ENCODE data around the gene XK. TPM values are rescaled to one million over a fixed set of nuclear protein-coding genes. Genes with fewer than 3 reads are reported as not detected.

Gene XK
- polyA plus RNA-seq, 3 donors, result 0.05 TPM; not detected in 2

DNA sequence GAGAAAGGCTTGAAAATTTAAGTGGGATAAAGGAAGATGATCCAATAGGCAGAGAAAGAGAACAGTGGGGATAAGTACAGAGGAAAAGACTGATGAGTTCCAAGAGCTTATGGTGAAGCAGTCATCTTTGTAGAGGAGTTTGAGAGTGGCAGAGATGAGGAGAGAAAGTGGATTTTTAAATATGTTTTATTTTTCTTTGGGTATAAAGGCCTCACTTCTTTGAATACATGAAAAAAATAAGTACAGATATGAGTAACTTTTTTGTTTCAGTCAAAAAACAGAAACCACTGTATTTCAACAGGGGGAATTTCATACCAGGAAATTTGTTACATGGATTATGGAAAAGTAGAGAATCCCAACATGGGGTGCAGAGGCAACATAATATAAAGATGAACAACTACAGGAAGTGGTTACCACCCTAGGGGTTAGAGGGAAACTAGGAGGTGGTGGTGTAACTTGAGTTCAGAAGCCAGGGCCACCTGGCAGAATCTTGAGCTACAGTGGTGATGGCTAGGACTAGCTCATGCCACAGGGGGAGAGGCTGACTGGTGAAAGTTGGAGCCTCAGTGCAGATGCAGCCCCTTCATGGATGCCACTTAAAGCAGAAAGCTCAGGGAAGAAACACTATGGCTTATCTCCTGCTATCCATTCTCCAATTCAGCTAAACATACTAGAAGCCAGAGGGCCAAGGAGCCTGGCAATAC lies 90.8 kb downstream of the XK start:
- peak overlapping the region in 1 of 3 experiments; percentile 27 for H3K4me3 ChIP-seq (replicated peaks in 1 of 3; ENCODE audit: low read depth in 2 of 3, low read length in 3 of 3)
- intact Hi-C loops (cut with micrococcal nuclease), result no loop called here

DNA sequence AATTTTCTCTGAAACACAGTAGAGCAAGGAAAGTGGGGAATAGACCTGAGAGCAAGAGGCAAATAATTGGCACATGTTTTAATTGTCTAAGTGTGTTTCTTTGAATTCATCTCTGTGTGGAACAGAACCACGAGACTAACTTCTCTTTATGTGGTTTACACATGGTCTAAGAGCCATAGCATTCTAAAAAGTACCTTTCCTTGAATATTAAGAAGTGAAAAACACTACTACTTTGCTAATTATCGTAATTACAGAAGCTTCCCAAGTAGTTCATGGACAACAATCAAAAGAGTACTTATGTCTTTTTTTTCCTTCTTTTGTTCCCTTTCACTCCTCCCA lies 91.4 kb downstream of the XK start:
- Mint-ChIP-seq H3K9me3 (peaks cover 0 to 2% (median 0%) of the 10 kb centered on the region in 7 donors), H3K4me3 (peak overlapping the region in 1 of 2 donors; percentile 53), H3K27ac (peak overlapping the region; percentile 46 to 88 (median 73)), H3K36me3 (peaks cover 7 to 12% of the 10 kb centered on the region in 2 donors), H3K27me3 (ENCODE audit: low read depth in 3 of 3) (peaks cover 0 to 3% (median 0%) of the 10 kb centered on the region in 3 donors), H3K4me1 (peaks cover 26% of the 10 kb centered on the region)
- TF ChIP-seq CTCF (IDR thresholded peaks at IDR 0.05), result no peak
- Histone ChIP-seq H3K9ac (ENCODE audit: insufficient read depth, low read length, poor library complexity, severe bottlenecking) (no peak overlapping the region), H3K9me3 (replicated peaks in 1 of 2; ENCODE audit: control insufficient read depth in 1 of 2, insufficient read depth in 1 of 2, low read length in 2 of 2) (no peaks in the 10 kb centered on the region), H3K4me1 (ENCODE audit: control insufficient read depth in 1 of 2, insufficient read depth in 2 of 2, low read length in 2 of 2) (peaks cover 29 to 30% of the 10 kb centered on the region in 2 donors), H3K4me3 (replicated peaks in 1 of 3; ENCODE audit: low read depth in 2 of 3, low read length in 3 of 3) (peak overlapping the region in 1 of 3 experiments; percentile 2), H3K36me3 (replicated peaks in 1 of 2; ENCODE audit: control insufficient read depth in 1 of 2, insufficient read depth in 2 of 2, low read length in 2 of 2) (peaks cover 0 to under 1% of the 10 kb centered on the region in 2 donors), H3K4me2 (replicated peaks; ENCODE audit: extremely low read depth, low read length, poor library complexity, severe bottlenecking) (no peak overlapping the region), H2AFZ (ENCODE audit: insufficient read depth, low read depth, low read length, poor library complexity, severe bottlenecking) (no peak overlapping the region), H3K27ac (ENCODE audit: low read depth in 1 of 2, low read length in 2 of 2) (peak overlapping the region; percentile 62), H3K79me2 (ENCODE audit: insufficient read depth, low read length) (peaks cover 32% of the 10 kb centered on the region), H3K27me3 (ENCODE audit: control insufficient read depth in 2 of 2, insufficient read depth in 2 of 2, low read length in 2 of 2) (no peaks in the 10 kb centered on the region), H4K20me1 (ENCODE audit: insufficient read depth, low read length) (no peaks in the 10 kb centered on the region)
- WGBS (ENCODE audit: insufficient coverage), result no CpG with 5 or more reads among the region's 2 CpGs
- intact Hi-C loops (cut with micrococcal nuclease), result no loop called here
- peak in 1 of 3 donors; percentile 51 for DNase-seq

More for the DNA sequence above, 90.8 kb downstream of the XK start:
- H4K20me1 ChIP-seq (ENCODE audit: insufficient read depth, low read length), result no peaks in the 10 kb centered on the region
- H3K27ac ChIP-seq (ENCODE audit: low read depth in 1 of 2, low read length in 2 of 2), result peak overlapping the region; percentile 62
- Mint-ChIP-seq H3K4me3 (no peak overlapping the region), H3K36me3 (peaks cover 1 to 7% of the 10 kb centered on the region in 2 donors), H3K4me1 (peaks cover 28% of the 10 kb centered on the region), H3K27me3 (ENCODE audit: low read depth in 3 of 3) (peaks cover 0 to 5% (median 0%) of the 10 kb centered on the region in 3 donors), H3K27ac (peak overlapping the region; percentile 46 to 88 (median 52)), H3K9me3 (no peaks in the 10 kb centered on the region)
- peaks cover 29% of the 10 kb centered on the region in 2 donors for H3K4me1 ChIP-seq (ENCODE audit: control insufficient read depth in 1 of 2, insufficient read depth in 2 of 2, low read length in 2 of 2)
- H3K36me3 ChIP-seq (replicated peaks in 1 of 2; ENCODE audit: control insufficient read depth in 1 of 2, insufficient read depth in 2 of 2, low read length in 2 of 2), result no peaks in the 10 kb centered on the region
- no peak overlapping the region for H3K9ac ChIP-seq (ENCODE audit: insufficient read depth, low read length, poor library complexity, severe bottlenecking)
- TF ChIP-seq CTCF (IDR thresholded peaks at IDR 0.05), result no peak
- H3K27me3 ChIP-seq (ENCODE audit: control insufficient read depth in 2 of 2, insufficient read depth in 2 of 2, low read length in 2 of 2), result no peaks in the 10 kb centered on the region
- no peak overlapping the region for H2AFZ ChIP-seq (ENCODE audit: insufficient read depth, low read depth, low read length, poor library complexity, severe bottlenecking)
- no peak for DNase-seq
- peaks cover 27% of the 10 kb centered on the region for H3K79me2 ChIP-seq (ENCODE audit: insufficient read depth, low read length)
- no peaks in the 10 kb centered on the region for H3K9me3 ChIP-seq (replicated peaks in 1 of 2; ENCODE audit: control insufficient read depth in 1 of 2, insufficient read depth in 1 of 2, low read length in 2 of 2)
- peak overlapping the region; percentile 26 for H3K4me2 ChIP-seq (replicated peaks; ENCODE audit: extremely low read depth, low read length, poor library complexity, severe bottlenecking)
